Colonic mucosa (tissue), 4 donors: Measurements from ENCODE around the gene VPS35L. TPM values are rescaled to one million over a fixed set of nuclear protein-coding genes. Genes with fewer than 3 reads are reported as not detected.

Experiments used
- DNase-seq: peaks from one replicate; pipeline ENCODE4 v3.0.0-alpha.2; 2020
- H3K27ac ChIP-seq: fragments of 200-600 bp; one replicate; pipeline ENCODE4 v1.8.0; 2021
- H3K27me3 ChIP-seq: fragments of 200-600 bp; one replicate; pipeline ENCODE4 v1.8.0; 2021
- H3K36me3 ChIP-seq: fragments of 200-600 bp; one replicate; pipeline ENCODE4 v1.8.0; 2021
- H3K4me1 ChIP-seq: fragments of 200-600 bp; one replicate; pipeline ENCODE4 v1.8.0; 2021; ENCODE audit warnings: mild to moderate bottlenecking
- H3K4me3 ChIP-seq: fragments of 200-600 bp; one replicate; pipeline ENCODE4 v1.8.0; 2021
- H3K9ac ChIP-seq, 2 donors: one replicate each; pipeline ENCODE4 v1.7.0; 2013; ENCODE audit warnings: control low read depth in 2 of 2, low read depth in 2 of 2, low read length in 2 of 2
- H3K9me3 ChIP-seq: fragments of 200-600 bp; one replicate; pipeline ENCODE4 v1.8.0; 2021
- intact Hi-C: fragments of 100-400 bp; cut with DNase I; formaldehyde crosslinking; loops from one replicate; pipeline ENCODE4 v1.14.1; 2022
- total RNA-seq, 2 donors: library from RNA; stranded (reverse); fragmentation: NEBNext Ultra II Directional in 1 of 2; extraction: Animal tissue kit (Norgen Biotek cat#: 25700) in 1 of 2; gene quantifications; one replicate each; pipeline ENCODE4 v1.2.1, GENCODE V29; 2021
- TF ChIP-seq, protein P1 (sequence below): fragments of 200-600 bp; IDR thresholded peaks from one replicate; pipeline ENCODE4 v1.8.0; 2022; ENCODE audit warnings: antibody characterized with exemption, mild to moderate bottlenecking
- donor health status: healthy.
- donor health status: DM: no; HTN: no; CAD: no.
- donor health status: DM: no; HTN: no; CAD: no.

The VPS35L gene
- total RNA-seq, 2 donors from 2014 or later, result 38.0 to 43.7 TPM

DNA sequence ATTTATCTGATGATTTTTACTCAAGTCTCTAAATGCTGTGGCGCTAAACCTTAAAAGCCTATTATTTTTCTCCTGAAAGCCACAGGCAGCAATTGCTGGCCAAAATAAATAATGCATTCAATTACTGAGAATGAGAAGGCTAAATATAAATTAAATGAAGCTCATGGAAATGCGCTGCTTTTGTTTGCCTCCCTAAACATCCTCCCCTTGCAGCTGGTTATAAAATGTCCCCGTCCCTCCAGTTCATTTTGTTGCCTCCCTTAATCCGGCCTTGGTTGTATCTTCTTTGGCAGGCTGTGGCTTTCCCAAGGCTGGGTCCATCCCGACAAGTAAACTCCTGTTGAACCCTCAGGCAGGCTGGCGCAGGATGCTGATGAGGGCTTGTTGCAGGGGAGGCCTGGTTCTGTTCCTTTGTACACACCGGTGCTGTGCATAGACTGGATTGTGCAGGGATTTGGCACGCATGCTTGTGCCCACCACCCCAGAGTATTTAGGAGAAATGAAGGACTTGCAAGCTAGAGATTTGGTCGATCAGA lies 99.8 kb downstream of the VPS35L start:
- no peak for DNase-seq
- Histone ChIP-seq H3K4me1 (no peaks in the 10 kb centered on the region), H3K9ac (no peak overlapping the region), H3K27ac (no peak overlapping the region), H3K4me3 (no peak overlapping the region), H3K36me3 (peaks cover 6% of the 10 kb centered on the region), H3K27me3 (no peaks in the 10 kb centered on the region), H3K9me3 (no peaks in the 10 kb centered on the region)
- TF ChIP-seq, protein P1, sequence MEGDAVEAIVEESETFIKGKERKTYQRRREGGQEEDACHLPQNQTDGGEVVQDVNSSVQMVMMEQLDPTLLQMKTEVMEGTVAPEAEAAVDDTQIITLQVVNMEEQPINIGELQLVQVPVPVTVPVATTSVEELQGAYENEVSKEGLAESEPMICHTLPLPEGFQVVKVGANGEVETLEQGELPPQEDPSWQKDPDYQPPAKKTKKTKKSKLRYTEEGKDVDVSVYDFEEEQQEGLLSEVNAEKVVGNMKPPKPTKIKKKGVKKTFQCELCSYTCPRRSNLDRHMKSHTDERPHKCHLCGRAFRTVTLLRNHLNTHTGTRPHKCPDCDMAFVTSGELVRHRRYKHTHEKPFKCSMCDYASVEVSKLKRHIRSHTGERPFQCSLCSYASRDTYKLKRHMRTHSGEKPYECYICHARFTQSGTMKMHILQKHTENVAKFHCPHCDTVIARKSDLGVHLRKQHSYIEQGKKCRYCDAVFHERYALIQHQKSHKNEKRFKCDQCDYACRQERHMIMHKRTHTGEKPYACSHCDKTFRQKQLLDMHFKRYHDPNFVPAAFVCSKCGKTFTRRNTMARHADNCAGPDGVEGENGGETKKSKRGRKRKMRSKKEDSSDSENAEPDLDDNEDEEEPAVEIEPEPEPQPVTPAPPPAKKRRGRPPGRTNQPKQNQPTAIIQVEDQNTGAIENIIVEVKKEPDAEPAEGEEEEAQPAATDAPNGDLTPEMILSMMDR, result no peak
- intact Hi-C loops, result no loop called here

DNA sequence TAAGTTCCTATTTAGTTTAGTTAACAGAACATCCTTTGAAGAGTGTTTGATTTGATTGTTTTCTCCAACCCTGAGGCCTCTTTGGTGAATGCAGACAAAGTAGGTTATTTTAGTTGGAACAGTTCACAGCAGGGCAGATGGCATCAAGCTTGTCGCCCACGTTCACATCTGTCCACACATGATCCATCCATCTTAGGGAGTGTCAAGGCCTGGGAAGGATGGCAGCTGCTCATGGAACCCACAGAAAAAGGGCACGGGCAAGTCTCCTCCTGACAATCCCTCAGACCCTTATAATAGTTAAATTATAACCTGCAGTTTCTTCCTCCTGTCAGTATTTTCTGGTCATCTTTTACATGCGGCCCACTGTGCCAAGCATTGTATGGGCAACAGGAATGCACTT lies 102.3 kb downstream of the VPS35L start:
- intact Hi-C loops, result no loop called here
- Histone ChIP-seq H3K27ac (no peak overlapping the region), H3K4me3 (no peak overlapping the region), H3K27me3 (no peaks in the 10 kb centered on the region), H3K9me3 (no peaks in the 10 kb centered on the region), H3K36me3 (no peaks in the 10 kb centered on the region), H3K9ac (no peak overlapping the region), H3K4me1 (no peaks in the 10 kb centered on the region)
- DNase-seq, result no peak
- TF ChIP-seq, protein P1, result no peak

DNA sequence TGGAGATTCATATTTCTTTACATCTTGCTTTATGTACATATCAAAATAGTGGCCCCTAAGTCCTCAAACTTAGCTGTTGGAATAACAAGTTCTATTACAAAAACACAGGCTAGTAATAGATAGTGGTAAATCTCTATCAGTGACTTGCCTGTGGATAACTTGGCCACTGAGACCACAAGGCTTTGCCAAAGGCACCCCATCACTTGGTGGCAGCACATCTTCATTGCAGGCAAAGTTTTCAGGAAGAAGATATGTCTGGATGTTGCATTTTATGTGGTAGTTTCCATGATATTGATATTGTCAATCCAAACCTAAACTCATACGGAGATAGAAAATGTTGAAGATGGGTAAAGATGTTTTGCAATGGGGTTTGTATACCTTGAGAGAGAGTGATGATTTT lies 104.1 kb downstream of the VPS35L start:
- no peak overlapping the region for H3K27ac ChIP-seq
- H3K4me1 ChIP-seq, result no peaks in the 10 kb centered on the region
- H3K9me3 ChIP-seq, result no peaks in the 10 kb centered on the region
- H3K9ac ChIP-seq, result no peak overlapping the region
- intact Hi-C loops, result no loop called here
- no peaks in the 10 kb centered on the region for H3K27me3 ChIP-seq
- no peak for DNase-seq
- no peaks in the 10 kb centered on the region for H3K36me3 ChIP-seq
- TF ChIP-seq, protein P1, result no peak
- H3K4me3 ChIP-seq, result no peak overlapping the region

DNA sequence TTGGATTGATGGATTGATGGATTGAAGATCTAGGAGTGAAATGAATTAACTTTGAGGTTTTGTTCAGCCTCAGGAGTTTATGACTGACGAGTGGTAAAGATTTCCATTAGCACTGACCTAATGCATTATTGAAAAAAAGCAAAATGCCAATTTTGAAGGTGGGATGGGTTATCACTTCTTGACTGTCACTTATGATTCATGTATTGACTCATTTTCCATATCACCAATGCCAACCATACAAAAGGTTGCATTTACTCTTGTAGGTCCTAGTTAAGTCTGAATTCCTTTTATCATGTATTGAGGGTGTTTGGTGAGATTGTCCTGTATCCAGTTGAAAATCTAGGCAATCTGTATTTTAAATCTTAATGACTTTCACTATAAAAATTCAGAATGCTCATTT lies 104.9 kb downstream of the VPS35L start:
- no peak for DNase-seq
- H3K9ac ChIP-seq, result no peak overlapping the region
- intact Hi-C loops, result no loop called here
- H3K4me3 ChIP-seq, result no peak overlapping the region
- no peak overlapping the region for H3K27ac ChIP-seq
- no peaks in the 10 kb centered on the region for H3K36me3 ChIP-seq
- no peaks in the 10 kb centered on the region for H3K27me3 ChIP-seq
- H3K9me3 ChIP-seq, result no peaks in the 10 kb centered on the region
- no peaks in the 10 kb centered on the region for H3K4me1 ChIP-seq
- TF ChIP-seq, protein P1, result no peak

DNA sequence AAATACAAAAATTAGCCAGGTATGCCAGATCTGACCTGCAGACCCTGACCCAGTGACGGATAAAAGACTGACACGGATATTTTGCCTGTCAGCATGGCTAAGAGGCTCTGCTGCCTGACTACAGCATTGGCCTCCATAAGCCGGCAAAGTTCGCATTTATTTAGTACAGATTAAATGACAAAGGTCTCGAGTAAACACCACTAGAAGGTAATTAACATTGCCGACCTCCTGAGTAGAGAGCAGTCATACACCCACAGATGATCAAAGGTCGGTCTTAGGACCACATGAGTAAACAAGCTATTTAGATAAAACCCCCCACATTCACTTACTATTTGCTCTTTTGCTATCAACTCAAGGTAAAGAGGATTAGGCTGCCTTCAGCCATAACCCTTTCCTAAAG lies 106.8 kb downstream of the VPS35L start:
- no peak for DNase-seq
- no peaks in the 10 kb centered on the region for H3K4me1 ChIP-seq
- TF ChIP-seq, protein P1, result no peak
- no peak overlapping the region for H3K4me3 ChIP-seq
- H3K36me3 ChIP-seq, result no peaks in the 10 kb centered on the region
- no peak overlapping the region for H3K27ac ChIP-seq
- no peaks in the 10 kb centered on the region for H3K27me3 ChIP-seq
- H3K9me3 ChIP-seq, result no peaks in the 10 kb centered on the region
- H3K9ac ChIP-seq, result no peak overlapping the region
- intact Hi-C loops, result no loop called here
